Astrocyte (in vitro differentiated cells and primary cell): Measurements from ENCODE around the gene KHSRP. TPM values are rescaled to one million over a fixed set of nuclear protein-coding genes. Genes with fewer than 3 reads are reported as not detected.

Experiments used
- DNase-seq: peaks from one replicate; pipeline ENCODE4 v3.0.0-alpha.2; 2010; ENCODE audit warnings: low read depth
- FAIRE-seq: peaks from 2 replicates; lab custom pipeline; 2011; peaks lifted over from hg19 to GRCh38; lab: Jason Lieb, UNC
- H2AFZ ChIP-seq: 2 replicates; pipeline ENCODE4 v1.6.0; 2012; ENCODE audit warnings: low read depth, low read length, inconsistent platforms
- H3K27ac ChIP-seq: 2 replicates; pipeline ENCODE4 v1.5.1; 2011; ENCODE audit warnings: low read depth, low read length, inconsistent platforms
- H3K27me3 ChIP-seq: 2 replicates; pipeline ENCODE4 v1.6.0; 2011; ENCODE audit warnings: low read length, inconsistent platforms; ENCODE audit not compliant: insufficient read depth
- H3K36me3 ChIP-seq: 2 replicates; pipeline ENCODE4 v1.5.1; 2011; ENCODE audit warnings: low read length, inconsistent platforms; ENCODE audit not compliant: insufficient read depth
- H3K4me1 ChIP-seq: 2 replicates; pipeline ENCODE4 v1.5.1; 2011; ENCODE audit warnings: low read length, inconsistent platforms; ENCODE audit not compliant: insufficient read depth
- H3K4me2 ChIP-seq: 2 replicates; pipeline ENCODE4 v1.6.0; 2012; ENCODE audit warnings: low read length, inconsistent platforms
- H3K4me3 ChIP-seq: 2 replicates; pipeline ENCODE4 v1.5.1; 2011; ENCODE audit warnings: low read depth, mild to moderate bottlenecking, low read length, inconsistent platforms; ENCODE audit not compliant: insufficient read depth
- H3K79me2 ChIP-seq: 2 replicates; pipeline ENCODE4 v1.6.0; 2012; ENCODE audit warnings: mild to moderate bottlenecking, low read length, inconsistent platforms; ENCODE audit not compliant: insufficient read depth
- H3K9ac ChIP-seq: 2 replicates; pipeline ENCODE4 v1.6.0; 2012; ENCODE audit warnings: mild to moderate bottlenecking, low read length, inconsistent platforms
- H3K9me3 ChIP-seq: 2 replicates; pipeline ENCODE4 v1.5.1; 2012; ENCODE audit warnings: low read depth, mild to moderate bottlenecking, low read length, inconsistent platforms; ENCODE audit not compliant: insufficient read depth
- H4K20me1 ChIP-seq: 2 replicates; pipeline ENCODE4 v1.6.0; 2012; ENCODE audit warnings: low read length, inconsistent platforms; ENCODE audit not compliant: insufficient read depth
- H3K27ac Mint-ChIP-seq: one replicate; pipeline ENCODE4 v1.8.0; 2021; ENCODE audit warnings: mild to moderate bottlenecking, mixed read lengths; ENCODE audit not compliant: unreplicated experiment
- H3K27me3 Mint-ChIP-seq: one replicate; pipeline ENCODE4 v1.8.0; 2021; ENCODE audit warnings: low read depth, mixed read lengths; ENCODE audit not compliant: unreplicated experiment
- H3K36me3 Mint-ChIP-seq: one replicate; pipeline ENCODE4 v1.8.0; 2021; ENCODE audit warnings: low read depth, mixed read lengths; ENCODE audit not compliant: unreplicated experiment
- H3K4me1 Mint-ChIP-seq: one replicate; pipeline ENCODE4 v1.8.0; 2021; ENCODE audit warnings: low read depth, mixed read lengths; ENCODE audit not compliant: unreplicated experiment
- H3K4me3 Mint-ChIP-seq: one replicate; pipeline ENCODE4 v1.8.0; 2021; ENCODE audit warnings: mild to moderate bottlenecking, moderate library complexity, mixed read lengths; ENCODE audit not compliant: unreplicated experiment
- H3K9me3 Mint-ChIP-seq: one replicate; pipeline ENCODE4 v1.8.0; 2021; ENCODE audit warnings: mild to moderate bottlenecking, mixed read lengths; ENCODE audit not compliant: unreplicated experiment
- CTCF ChIP-seq: IDR thresholded peaks from 2 replicates; pipeline ENCODE4 v1.5.1; 2011; ENCODE audit warnings: low read depth, mild to moderate bottlenecking, inconsistent platforms, low read length, moderate library complexity; ENCODE audit not compliant: insufficient read depth
- EZH2 ChIP-seq: IDR thresholded peaks from 2 replicates; pipeline ENCODE4 v1.6.1; 2012; ENCODE audit warnings: mild to moderate bottlenecking, low read length, inconsistent platforms; ENCODE audit not compliant: insufficient read depth
- total RNA-seq: library from RNA; stranded (reverse); gene quantifications from 2 replicates; pipeline ENCODE4 v1.2.1, GENCODE V29; 2021

Gene KHSRP
- total RNA-seq, 1 donor from 2014 or later: 297 TPM

- H3K9ac ChIP-seq: no peak overlapping the region
- no peaks in the 10 kb centered on the region for H3K27me3 Mint-ChIP-seq
- FAIRE-seq (no peak), DNase-seq (no peak)
- H3K4me3 Mint-ChIP-seq: no peak overlapping the region
- H4K20me1 ChIP-seq: peaks cover 20% of the 10 kb centered on the region
- H3K9me3 Mint-ChIP-seq: peaks cover 5% of the 10 kb centered on the region
- H3K27ac Mint-ChIP-seq: no peak overlapping the region
- H3K27me3 ChIP-seq: no peaks in the 10 kb centered on the region
- no peak for TF ChIP-seq CTCF
- TF ChIP-seq EZH2: no peak
- peaks cover 4% of the 10 kb centered on the region for H3K9me3 ChIP-seq
- no peak overlapping the region for H2AFZ ChIP-seq
- no peak overlapping the region for H3K27ac ChIP-seq
- H3K4me1 ChIP-seq: peaks cover 11% of the 10 kb centered on the region
- peaks cover 20% of the 10 kb centered on the region for H3K79me2 ChIP-seq
- peaks cover 5% of the 10 kb centered on the region for H3K36me3 ChIP-seq
- no peaks in the 10 kb centered on the region for H3K36me3 Mint-ChIP-seq
- H3K4me1 Mint-ChIP-seq: peaks cover 7% of the 10 kb centered on the region
- H3K4me3 ChIP-seq: no peak overlapping the region
- H3K4me2 ChIP-seq: no peak overlapping the region
These were observed 2.5 kb upstream of the KHSRP start for GRCh38 chr19:6427131-6427530.

- peaks cover 4% of the 10 kb centered on the region for H3K9me3 ChIP-seq
- H3K4me3 Mint-ChIP-seq: peak overlapping the region; percentile 47
- peaks cover 3% of the 10 kb centered on the region for H3K9me3 Mint-ChIP-seq
- peaks cover 32% of the 10 kb centered on the region for H3K79me2 ChIP-seq
- H3K27me3 Mint-ChIP-seq: no peaks in the 10 kb centered on the region
- peak overlapping the region; percentile 51 for H3K27ac ChIP-seq
- no peaks in the 10 kb centered on the region for H3K27me3 ChIP-seq
- peak overlapping the region; percentile 75 for H2AFZ ChIP-seq
- H3K4me1 ChIP-seq: peaks cover 11% of the 10 kb centered on the region
- peaks cover 31% of the 10 kb centered on the region for H4K20me1 ChIP-seq
- H3K36me3 Mint-ChIP-seq: no peaks in the 10 kb centered on the region
- H3K9ac ChIP-seq: no peak overlapping the region
- H3K4me1 Mint-ChIP-seq: peaks cover 10% of the 10 kb centered on the region
- DNase-seq (no peak), FAIRE-seq (no peak)
- H3K36me3 ChIP-seq: peaks cover 11% of the 10 kb centered on the region
- H3K27ac Mint-ChIP-seq: peak overlapping the region; percentile 59
- no peak for TF ChIP-seq CTCF
- no peak for TF ChIP-seq EZH2
- H3K4me3 ChIP-seq: no peak overlapping the region
- peak overlapping the region; percentile 1 for H3K4me2 ChIP-seq
These were observed 1.4 kb upstream of the KHSRP start for GRCh38 chr19:6425732-6426620.
